ENCODE results near the gene MAGIX.

The MAGIX gene

DNA sequence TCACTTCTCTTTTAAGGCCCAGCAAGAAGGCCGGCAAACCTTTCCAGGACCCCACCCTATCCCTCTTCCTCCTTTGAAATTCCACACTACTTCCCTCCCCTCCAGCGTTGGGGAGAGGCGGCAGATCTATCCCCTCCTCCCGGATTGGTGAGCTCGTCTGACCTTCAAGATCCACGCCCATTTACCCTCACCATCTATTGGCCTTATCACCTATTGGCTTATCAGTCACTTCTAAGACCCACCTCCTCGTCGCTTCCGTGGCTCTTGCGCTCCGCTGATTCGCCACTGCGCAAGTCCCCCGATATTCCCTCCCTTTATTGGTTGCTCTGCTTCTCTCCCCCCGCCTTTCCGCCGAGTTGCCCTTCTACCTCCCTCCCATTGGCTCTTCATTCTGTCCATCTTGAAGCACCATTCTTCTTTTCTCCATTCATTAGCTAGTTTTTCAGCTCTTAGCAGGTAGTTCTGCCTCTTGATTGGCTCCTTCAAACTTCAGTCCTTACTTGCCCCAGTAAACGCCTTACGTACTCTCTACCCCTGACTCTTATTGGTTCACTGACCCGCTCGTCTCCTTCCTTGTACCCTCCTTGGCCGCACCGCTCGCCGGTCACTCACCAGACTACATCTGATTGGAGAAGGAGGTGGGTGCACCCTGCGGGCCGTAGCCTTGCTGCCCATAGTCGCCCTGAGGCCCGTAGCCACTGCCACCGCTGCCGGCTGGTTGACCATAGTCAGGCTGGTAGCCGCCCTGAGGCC is 28.4 kb downstream of the MAGIX start:
- H3F3A ChIP-seq (ENCODE audit: insufficient read depth, low read length): no peaks in the 10 kb centered on the region
- peak overlapping the region; percentile 74 for H3K4me2 ChIP-seq (ENCODE audit: low read length)
- H3K4me3 ChIP-seq (ENCODE audit: low read depth, low read length, poor library complexity, severe bottlenecking): peak overlapping the region; percentile 78
- H3K4me1 ChIP-seq (ENCODE audit: insufficient read depth, low read length, severe bottlenecking): peaks cover 20% of the 10 kb centered on the region
- H3K9ac ChIP-seq (ENCODE audit: low read length): peak overlapping the region; percentile 73
- H3K79me2 ChIP-seq (ENCODE audit: insufficient read depth, low read length): no peaks in the 10 kb centered on the region
- no peaks in the 10 kb centered on the region for H3K9me3 ChIP-seq (ENCODE audit: low read length)
- peak overlapping the region; percentile 46 for H3K27ac ChIP-seq (ENCODE audit: low read depth, low read length, poor library complexity, severe bottlenecking)
- no peaks in the 10 kb centered on the region for H4K20me1 ChIP-seq (ENCODE audit: insufficient read depth, low read length)
- H2AFZ ChIP-seq (ENCODE audit: low read length): no peak overlapping the region
- H3K36me3 ChIP-seq (ENCODE audit: insufficient read depth, low read length): no peaks in the 10 kb centered on the region
- TF ChIP-seq, protein P1, sequence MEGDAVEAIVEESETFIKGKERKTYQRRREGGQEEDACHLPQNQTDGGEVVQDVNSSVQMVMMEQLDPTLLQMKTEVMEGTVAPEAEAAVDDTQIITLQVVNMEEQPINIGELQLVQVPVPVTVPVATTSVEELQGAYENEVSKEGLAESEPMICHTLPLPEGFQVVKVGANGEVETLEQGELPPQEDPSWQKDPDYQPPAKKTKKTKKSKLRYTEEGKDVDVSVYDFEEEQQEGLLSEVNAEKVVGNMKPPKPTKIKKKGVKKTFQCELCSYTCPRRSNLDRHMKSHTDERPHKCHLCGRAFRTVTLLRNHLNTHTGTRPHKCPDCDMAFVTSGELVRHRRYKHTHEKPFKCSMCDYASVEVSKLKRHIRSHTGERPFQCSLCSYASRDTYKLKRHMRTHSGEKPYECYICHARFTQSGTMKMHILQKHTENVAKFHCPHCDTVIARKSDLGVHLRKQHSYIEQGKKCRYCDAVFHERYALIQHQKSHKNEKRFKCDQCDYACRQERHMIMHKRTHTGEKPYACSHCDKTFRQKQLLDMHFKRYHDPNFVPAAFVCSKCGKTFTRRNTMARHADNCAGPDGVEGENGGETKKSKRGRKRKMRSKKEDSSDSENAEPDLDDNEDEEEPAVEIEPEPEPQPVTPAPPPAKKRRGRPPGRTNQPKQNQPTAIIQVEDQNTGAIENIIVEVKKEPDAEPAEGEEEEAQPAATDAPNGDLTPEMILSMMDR (IDR thresholded peaks at IDR 0.05; ENCODE audit: low read length): no peak
- TF ChIP-seq EZH2 (IDR thresholded peaks at IDR 0.05; ENCODE audit: borderline replicate concordance, low read length): no peak
- H3K27me3 ChIP-seq (ENCODE audit: insufficient read depth, low read length): no peaks in the 10 kb centered on the region
- no peaks in the 10 kb centered on the region for H3K9me2 ChIP-seq (ENCODE audit: low read depth, low read length)

DNA sequence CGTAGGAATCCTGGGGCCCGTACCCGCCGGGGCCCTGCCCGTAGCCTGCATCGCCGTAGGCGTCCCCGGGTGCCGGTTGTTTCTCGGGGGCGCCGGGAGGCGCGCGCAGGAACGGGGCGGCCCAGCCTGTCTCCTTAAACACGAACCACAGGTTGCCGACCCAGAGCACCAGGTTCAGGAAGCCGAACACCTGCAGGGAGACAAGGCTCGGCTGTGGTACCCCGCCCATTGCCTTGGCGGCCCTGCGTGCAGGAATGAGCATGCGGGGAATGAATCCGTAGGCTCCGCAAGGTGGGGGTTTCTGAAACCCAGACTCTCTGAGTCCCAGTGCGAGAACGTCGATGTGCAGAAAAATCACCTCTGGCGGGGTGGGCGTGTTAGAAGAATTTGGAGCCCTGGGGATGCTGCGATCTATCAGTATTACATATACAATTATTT is 29.0 kb downstream of the MAGIX start:
- H3K36me3 ChIP-seq (ENCODE audit: insufficient read depth, low read length): no peaks in the 10 kb centered on the region
- no peaks in the 10 kb centered on the region for H3K9me2 ChIP-seq (ENCODE audit: low read depth, low read length)

DNA sequence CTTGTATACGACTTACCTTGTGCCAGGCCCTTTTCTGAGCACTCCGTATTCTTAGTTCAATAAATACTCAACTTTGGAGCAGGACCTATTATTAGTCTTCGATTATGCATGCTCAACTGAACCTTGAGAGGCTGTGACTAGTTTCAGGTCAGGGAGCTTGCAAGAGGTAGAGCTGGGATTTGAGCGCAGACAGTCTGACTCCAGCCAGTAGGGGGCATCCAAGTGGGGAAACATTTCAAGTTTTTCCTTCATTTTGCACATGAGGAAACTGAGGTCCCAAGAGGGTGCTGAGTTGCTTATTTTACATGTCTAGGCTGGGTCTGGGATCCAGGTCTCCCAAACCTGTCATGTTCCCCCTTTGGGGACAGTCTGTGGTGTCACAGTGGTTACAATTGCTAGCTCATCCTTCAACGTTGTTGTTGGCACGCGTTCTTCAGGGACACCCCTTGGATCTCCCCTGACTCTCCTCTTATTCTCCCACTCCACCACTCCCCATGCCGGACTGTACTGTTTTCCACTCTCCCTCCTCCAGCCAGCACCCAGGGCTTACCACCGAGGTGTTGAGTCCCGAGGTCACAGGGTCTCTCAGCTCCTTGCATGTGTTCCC is 30.3 kb downstream of the MAGIX start:
- Histone ChIP-seq H4K20me1 (ENCODE audit: insufficient read depth, low read length) (no peaks in the 10 kb centered on the region), H3K9me3 (ENCODE audit: low read length) (no peaks in the 10 kb centered on the region), H3K9me2 (ENCODE audit: low read depth, low read length) (no peaks in the 10 kb centered on the region), H3K4me3 (ENCODE audit: low read depth, low read length, poor library complexity, severe bottlenecking) (peak overlapping the region; percentile 78), H3K36me3 (ENCODE audit: insufficient read depth, low read length) (no peaks in the 10 kb centered on the region), H3K27me3 (ENCODE audit: insufficient read depth, low read length) (no peaks in the 10 kb centered on the region), H3K27ac (ENCODE audit: low read depth, low read length, poor library complexity, severe bottlenecking) (no peak overlapping the region), H3F3A (ENCODE audit: insufficient read depth, low read length) (no peaks in the 10 kb centered on the region), H3K4me1 (ENCODE audit: insufficient read depth, low read length, severe bottlenecking) (peaks cover 12% of the 10 kb centered on the region), H3K79me2 (ENCODE audit: insufficient read depth, low read length) (no peaks in the 10 kb centered on the region), H3K9ac (ENCODE audit: low read length) (no peak overlapping the region), H2AFZ (ENCODE audit: low read length) (no peak overlapping the region), H3K4me2 (ENCODE audit: low read length) (no peak overlapping the region)
- TF ChIP-seq EZH2 (IDR thresholded peaks at IDR 0.05; ENCODE audit: borderline replicate concordance, low read length): no peak
- TF ChIP-seq, protein P1 (IDR thresholded peaks at IDR 0.05; ENCODE audit: low read length): peak; percentile 59

More for the DNA sequence above, 29.0 kb downstream of the MAGIX start:
- H4K20me1 ChIP-seq (ENCODE audit: insufficient read depth, low read length): no peaks in the 10 kb centered on the region
- H3K27ac ChIP-seq (ENCODE audit: low read depth, low read length, poor library complexity, severe bottlenecking): peak overlapping the region; percentile 1
- peak overlapping the region; percentile 78 for H3K4me3 ChIP-seq (ENCODE audit: low read depth, low read length, poor library complexity, severe bottlenecking)
- H3K9ac ChIP-seq (ENCODE audit: low read length): peak overlapping the region; percentile 73
- H3K79me2 ChIP-seq (ENCODE audit: insufficient read depth, low read length): no peaks in the 10 kb centered on the region
- peak overlapping the region; percentile 74 for H3K4me2 ChIP-seq (ENCODE audit: low read length)
- H3K27me3 ChIP-seq (ENCODE audit: insufficient read depth, low read length): no peaks in the 10 kb centered on the region
- H3K9me3 ChIP-seq (ENCODE audit: low read length): no peaks in the 10 kb centered on the region
- H3F3A ChIP-seq (ENCODE audit: insufficient read depth, low read length): no peaks in the 10 kb centered on the region
- TF ChIP-seq, protein P1 (IDR thresholded peaks at IDR 0.05; ENCODE audit: low read length): no peak
- TF ChIP-seq EZH2 (IDR thresholded peaks at IDR 0.05; ENCODE audit: borderline replicate concordance, low read length): no peak
- H2AFZ ChIP-seq (ENCODE audit: low read length): no peak overlapping the region
- H3K4me1 ChIP-seq (ENCODE audit: insufficient read depth, low read length, severe bottlenecking): peaks cover 17% of the 10 kb centered on the region

All from OCI-LY1 (cell line).